IMR-90 (cell line): Measurements from ENCODE around the gene PSMA7.

ENCODE experiments used
- CTCF ChIP-seq: conservative IDR thresholded peaks from 2 replicates; pipeline ENCODE4 v1.5.1; 2012; ENCODE audit warnings: mild to moderate bottlenecking, low read depth, low read length, improper control_type of control experiment
- MAZ ChIP-seq: IDR thresholded peaks from 2 replicates; pipeline ENCODE4 v1.6.1; 2012; ENCODE audit warnings: low read depth, mild to moderate bottlenecking, low read length, improper control_type of control experiment, moderate library complexity, borderline replicate concordance

- no peak for TF ChIP-seq CTCF
- TF ChIP-seq MAZ = no peak
These were observed 8.4 kb downstream of the PSMA7 start for GRCh38 chr20:62134735-62135231.
